Body of pancreas (tissue), 4 donors: ENCODE data around the gene CCDC80. TPM values are rescaled to one million over a fixed set of nuclear protein-coding genes. Genes with fewer than 3 reads are reported as not detected.

ENCODE experiments used
- ATAC-seq: fragments of 150-250 bp; one replicate; pipeline ENCODE4 v1.9.1; 2016
- DNase-seq, 4 donors: peaks; one replicate each; pipeline ENCODE4 v3.0.0-alpha.2; 2019
- H3K27ac ChIP-seq, 4 donors: fragments of 200-600 bp; sonication (generic); 1 replicate in 3 of 4; 2 replicates in 1 of 4; pipeline versions ENCODE4 v1.5.1 to v1.6.1; 2016 to 2019; ENCODE audit warnings: mild to moderate bottlenecking in 1 of 4, mixed read lengths in 1 of 4, moderate library complexity in 1 of 4
- H3K27me3 ChIP-seq, 2 donors: fragments of 200-600 bp; sonication (generic); one replicate each; pipeline ENCODE4 v1.6.0; 2016; ENCODE audit warnings: mild to moderate bottlenecking in 1 of 2
- H3K36me3 ChIP-seq, 2 donors: fragments of 200-600 bp; sonication (generic); replicated peaks in 1 of 2; 2 replicates each; pipeline ENCODE4 v1.5.1; 2016; ENCODE audit warnings: low read depth in 2 of 2; ENCODE audit not compliant: insufficient read depth in 1 of 2
- H3K4me1 ChIP-seq: fragments of 200-600 bp; sonication (generic); one replicate; pipeline ENCODE4 v1.6.0; 2016
- H3K4me3 ChIP-seq, 2 donors: fragments of 200-600 bp; sonication (generic); 1 replicate in 1 of 2; 2 replicates in 1 of 2; pipeline ENCODE4 v1.5.1; 2016 to 2019
- H3K9me3 ChIP-seq, 3 donors: fragments of 200-600 bp; sonication (generic); 1 replicate in 2 of 3; 2 replicates in 1 of 3; pipeline ENCODE4 v1.5.1; 2016
- POLR2A ChIP-seq, 3 donors: fragments of 450-650 bp; IDR thresholded peaks; one replicate each; pipeline ENCODE4 v1.6.1; 2016; ENCODE audit warnings: antibody characterized with exemption in 3 of 3, mild to moderate bottlenecking in 2 of 3
- WGBS, 2 donors: methylation state at CpG; one replicate each; pipeline ENCODE4 v1.1.5; 2017; 5-methylcytosine and 5-hydroxymethylcytosine counted together
- intact Hi-C: fragments of 100-400 bp; cut with DNase I; formaldehyde crosslinking; loops from one replicate; pipeline ENCODE4 v1.15.1; 2023
- total RNA-seq, 2 donors: library from RNA; depleted of rRNA; stranded (reverse); fragments of >200 nt; gene quantifications; one replicate each; pipeline ENCODE4 v1.1.0, GENCODE V29; 2016
- TF ChIP-seq, protein P1 (sequence below), 7 experiments: fragments of 450-650 bp in 4 of 7; fragments of 200-600 bp in 3 of 7; sonication (generic) in 3 of 7; IDR thresholded peaks; one replicate each; pipeline ENCODE4 v1.5.1; 2016 to 2019; ENCODE audit warnings: antibody characterized with exemption in 7 of 7

Gene CCDC80
- total RNA-seq, 2 donors from 2014 or later, result 17.4 to 25.1 TPM

- H3K4me3 ChIP-seq, result no peak overlapping the region
- ATAC-seq, result no peak
- WGBS, 2 donors, result 71 to 91% methylated on average over 1 of the region's 1 CpG
- DNase-seq, result no peak
- H3K4me1 ChIP-seq, result peaks cover 24% of the 10 kb centered on the region
- no peak for TF ChIP-seq POLR2A (IDR thresholded peaks at IDR 0.05)
- TF ChIP-seq, protein P1, sequence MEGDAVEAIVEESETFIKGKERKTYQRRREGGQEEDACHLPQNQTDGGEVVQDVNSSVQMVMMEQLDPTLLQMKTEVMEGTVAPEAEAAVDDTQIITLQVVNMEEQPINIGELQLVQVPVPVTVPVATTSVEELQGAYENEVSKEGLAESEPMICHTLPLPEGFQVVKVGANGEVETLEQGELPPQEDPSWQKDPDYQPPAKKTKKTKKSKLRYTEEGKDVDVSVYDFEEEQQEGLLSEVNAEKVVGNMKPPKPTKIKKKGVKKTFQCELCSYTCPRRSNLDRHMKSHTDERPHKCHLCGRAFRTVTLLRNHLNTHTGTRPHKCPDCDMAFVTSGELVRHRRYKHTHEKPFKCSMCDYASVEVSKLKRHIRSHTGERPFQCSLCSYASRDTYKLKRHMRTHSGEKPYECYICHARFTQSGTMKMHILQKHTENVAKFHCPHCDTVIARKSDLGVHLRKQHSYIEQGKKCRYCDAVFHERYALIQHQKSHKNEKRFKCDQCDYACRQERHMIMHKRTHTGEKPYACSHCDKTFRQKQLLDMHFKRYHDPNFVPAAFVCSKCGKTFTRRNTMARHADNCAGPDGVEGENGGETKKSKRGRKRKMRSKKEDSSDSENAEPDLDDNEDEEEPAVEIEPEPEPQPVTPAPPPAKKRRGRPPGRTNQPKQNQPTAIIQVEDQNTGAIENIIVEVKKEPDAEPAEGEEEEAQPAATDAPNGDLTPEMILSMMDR (IDR thresholded peaks at IDR 0.05), result no peak
- intact Hi-C loops, result no loop called here
- peak overlapping the region in 1 of 4 donors; percentile 11 for H3K27ac ChIP-seq
- H3K36me3 ChIP-seq, result no peaks in the 10 kb centered on the region
- H3K27me3 ChIP-seq, result no peaks in the 10 kb centered on the region
- H3K9me3 ChIP-seq, result no peaks in the 10 kb centered on the region
Observed at GRCh38 chr3:112557976-112558375, 83.0 kb downstream of the CCDC80 start.

- WGBS, 2 donors, result 78 to 81% methylated on average over 1 of the region's 1 CpG
- intact Hi-C loops, result no loop called here
- DNase-seq, result no peak
- Histone ChIP-seq H3K27me3 (no peaks in the 10 kb centered on the region), H3K4me1 (peaks cover 24% of the 10 kb centered on the region), H3K36me3 (no peaks in the 10 kb centered on the region), H3K4me3 (no peak overlapping the region), H3K9me3 (no peaks in the 10 kb centered on the region), H3K27ac (peak overlapping the region in 1 of 4 donors; percentile 41)
- no peak for TF ChIP-seq POLR2A (IDR thresholded peaks at IDR 0.05)
- TF ChIP-seq, protein P1 (IDR thresholded peaks at IDR 0.05), result no peak
- ATAC-seq, result peak; percentile 47
Observed at GRCh38 chr3:112555535-112556170, 85.3 kb downstream of the CCDC80 start.

DNA sequence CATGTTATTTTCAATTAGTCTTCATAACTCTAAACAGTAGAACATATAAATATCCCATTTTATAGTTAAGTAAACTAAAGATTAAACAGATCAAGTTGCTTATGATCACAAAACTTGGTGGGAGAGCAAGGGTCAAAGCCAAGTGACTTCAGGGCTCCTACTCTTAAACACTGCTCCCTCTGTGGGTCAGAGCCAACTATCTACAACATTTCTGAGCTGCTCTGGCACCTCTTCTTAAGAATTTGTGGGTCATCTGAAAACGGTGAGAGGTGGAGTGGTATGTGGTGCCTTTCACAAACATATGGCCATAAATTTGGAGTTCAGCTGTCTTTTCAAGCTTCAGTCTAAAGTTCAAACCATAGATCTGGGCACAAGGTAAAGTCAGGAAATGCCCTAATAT is 90.1 kb downstream of the CCDC80 start:
- 18 to 22% methylated on average over 1 of the region's 1 CpG for WGBS, 2 donors
- TF ChIP-seq POLR2A (IDR thresholded peaks at IDR 0.05), result no peak
- TF ChIP-seq, protein P1 (IDR thresholded peaks at IDR 0.05), result no peak
- no peak for ATAC-seq

More for the DNA sequence above, 90.1 kb downstream of the CCDC80 start:
- no peak for DNase-seq
- intact Hi-C loops, result no loop called here
- Histone ChIP-seq H3K27me3 (no peaks in the 10 kb centered on the region), H3K4me3 (no peak overlapping the region), H3K9me3 (no peaks in the 10 kb centered on the region), H3K4me1 (peaks cover 9% of the 10 kb centered on the region), H3K27ac (no peak overlapping the region), H3K36me3 (peaks cover 0 to 24% of the 10 kb centered on the region in 2 donors)

Other genes starting within 250 kb of the CCDC80 start
- gene BTLA, start 141.7 kb downstream of the CCDC80 start, total RNA-seq, result not detected
- 10 to 100 TPM; 27.8 to 41.2 TPM for gene ATG3, start 79.2 kb downstream of the CCDC80 start, total RNA-seq
- gene SLC35A5, start 79.1 kb downstream of the CCDC80 start, total RNA-seq, result 10 to 100 TPM in 1 of 2 donors, 1 to 10 TPM in 1; 9.6 to 12.2 TPM
- not detected for gene CD200R1L, start 205.7 kb upstream of the CCDC80 start, total RNA-seq